ENCODE measurements around the gene PCDHGC5. TPM values are rescaled to one million over a fixed set of nuclear protein-coding genes. Genes with fewer than 3 reads are reported as not detected.

Gene PCDHGC5
- total RNA-seq, 4 donors from 2014 or later = 0.20 to 2.5 (median 1.0) TPM

GRCh38 chr5:141491323-141492167 is 2.7 kb downstream of the PCDHGC5 start:
- H3K36me3 ChIP-seq = no peaks in the 10 kb centered on the region
- no peak overlapping the region for H3K27ac ChIP-seq
- no peak for DNase-seq
- H3K4me1 ChIP-seq = peaks cover 0 to 5% (median 0%) of the 10 kb centered on the region in 4 donors
- intact Hi-C loops (cut with DNase I; ENCODE audit: low total_unique reads) (no loop called here), in situ Hi-C loops (cut with MboI; ENCODE audit: low pct_ligation_motif_present in 1 of 4, low pct_unique_long_range_greater_than_20kb in 1 of 4, low sequenced_read_pairs in 3 of 4) (no loop called here)
- WGBS, 2 donors (ENCODE audit: low coverage in 1 of 2) = 72% methylated on average over 66 of the region's 66 CpGs; no CpG with 5 or more reads in 1 of the 2 donors
- no peaks in the 10 kb centered on the region for H3K9me3 ChIP-seq
- H3K27me3 ChIP-seq = peaks cover 22% of the 10 kb centered on the region
- peak overlapping the region in 1 of 4 donors; percentile 27 for H3K4me3 ChIP-seq
- TF ChIP-seq EP300 (IDR thresholded peaks at IDR 0.05; ENCODE audit: low read depth) = no peak
- no peak for TF ChIP-seq CTCF (IDR thresholded peaks at IDR 0.05)
- no peak for TF ChIP-seq POLR2A (IDR thresholded peaks at IDR 0.05)
- no peak for TF ChIP-seq POLR2AphosphoS5 (IDR thresholded peaks at IDR 0.05)

GRCh38 chr5:141492168-141492885 is 3.4 kb downstream of the PCDHGC5 start:
- in situ Hi-C loops (cut with MboI; ENCODE audit: low pct_ligation_motif_present in 1 of 4, low pct_unique_long_range_greater_than_20kb in 1 of 4, low sequenced_read_pairs in 3 of 4) = no loop called here
- 61% methylated on average over 46 of the region's 68 CpGs; no CpG with 5 or more reads in 1 of the 2 donors for WGBS, 2 donors (ENCODE audit: low coverage in 1 of 2)
- no peak for TF ChIP-seq CTCF (IDR thresholded peaks at IDR 0.05)
- no peak for TF ChIP-seq POLR2A (IDR thresholded peaks at IDR 0.05)
- no peak for TF ChIP-seq POLR2AphosphoS5 (IDR thresholded peaks at IDR 0.05)
- H3K36me3 ChIP-seq = no peaks in the 10 kb centered on the region
- DNase-seq = no peak
- peaks cover 0 to 5% (median 0%) of the 10 kb centered on the region in 4 donors for H3K4me1 ChIP-seq
- peaks cover 22% of the 10 kb centered on the region for H3K27me3 ChIP-seq
- H3K9me3 ChIP-seq = no peaks in the 10 kb centered on the region
- peak overlapping the region in 1 of 4 donors; percentile 27 for H3K4me3 ChIP-seq
- H3K27ac ChIP-seq = no peak overlapping the region
- intact Hi-C loops (cut with DNase I; ENCODE audit: low total_unique reads) = no loop called here

- intact Hi-C loops (cut with DNase I; ENCODE audit: low total_unique reads) = no loop called here
- WGBS, 2 donors (ENCODE audit: low coverage in 1 of 2) = 93 to 94% methylated on average over 4 to 10 of the region's 10 CpGs
- no peak overlapping the region for H3K27ac ChIP-seq
- no peaks in the 10 kb centered on the region for H3K9me3 ChIP-seq
- TF ChIP-seq EP300 (IDR thresholded peaks at IDR 0.05; ENCODE audit: low read depth) = no peak
- no peak for TF ChIP-seq POLR2AphosphoS5 (IDR thresholded peaks at IDR 0.05)
- no peak for TF ChIP-seq CTCF (IDR thresholded peaks at IDR 0.05)
- no peak for TF ChIP-seq POLR2A (IDR thresholded peaks at IDR 0.05)
- H3K36me3 ChIP-seq = no peaks in the 10 kb centered on the region
- no peak for DNase-seq
- peaks cover 22% of the 10 kb centered on the region for H3K27me3 ChIP-seq
- in situ Hi-C loops (cut with MboI; ENCODE audit: low pct_ligation_motif_present in 1 of 4, low pct_unique_long_range_greater_than_20kb in 1 of 4, low sequenced_read_pairs in 3 of 4) = no loop called here
- H3K4me3 ChIP-seq = no peak overlapping the region
- H3K4me1 ChIP-seq = peaks cover 0 to 5% (median 0%) of the 10 kb centered on the region in 4 donors
Measured at GRCh38 chr5:141493500-141494422, 4.9 kb downstream of the PCDHGC5 start.
